HG03575 (cell line): ENCODE data around the gene SUPV3L1.
"Not testable (repeated sequence)": the region's sequence is repeated elsewhere in the genome, so short reads cannot be mapped to it uniquely, and the experiment has no call there.

Experiments used
- ATAC-seq: cut with Tn5 transposase; IDR thresholded peaks from one replicate; pipeline ENCODE4 v1.9.1; 2021; ENCODE audit not compliant: unreplicated experiment, insufficient number of reproducible peaks, low FRiP score; ENCODE audit errors: extremely low read depth

SUPV3L1 gene

DNA sequence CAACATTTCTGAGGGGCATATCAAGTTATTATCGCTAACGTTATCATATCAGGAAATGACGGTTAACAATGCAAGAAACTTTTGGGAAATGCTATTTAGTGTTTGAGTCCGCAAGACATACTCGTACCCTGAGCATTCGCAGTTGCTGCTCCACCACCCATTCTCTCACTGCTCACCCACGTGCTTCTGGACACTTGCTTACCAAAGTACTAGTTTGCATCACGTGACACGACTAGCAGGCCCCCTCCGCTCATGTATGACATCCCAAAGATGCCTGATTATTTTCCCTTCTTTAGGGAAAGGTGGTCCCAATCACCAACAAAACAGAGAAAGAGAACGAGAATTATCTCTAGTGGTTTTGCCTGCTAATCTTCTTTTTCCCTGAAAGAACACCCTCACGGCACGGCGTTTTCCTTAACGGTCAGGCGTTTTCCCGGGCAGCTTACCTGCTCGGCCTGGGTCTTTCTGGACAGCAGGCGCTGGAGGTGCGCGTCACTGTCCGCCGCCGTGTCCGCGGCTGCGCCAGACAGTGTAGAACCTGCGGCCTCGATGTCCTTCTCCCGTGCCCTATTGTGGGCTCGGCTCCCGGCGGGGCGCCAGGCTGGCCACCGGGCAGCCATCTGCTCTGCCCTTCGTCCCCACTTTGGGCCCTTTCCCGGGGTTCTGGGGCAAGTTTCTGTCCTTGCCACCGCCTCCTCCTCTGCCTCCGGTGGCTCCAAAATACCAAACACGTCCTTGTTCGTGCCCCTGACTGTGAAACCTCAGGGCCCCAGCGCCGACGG is at the start of gene SUPV3L1:
SUPV3L1 (plus strand) TSS at position 492 of the 782 bp plus-strand sequence; CDS start at position 550, 58 bp downstream.
- ATAC-seq = no peak

DNA sequence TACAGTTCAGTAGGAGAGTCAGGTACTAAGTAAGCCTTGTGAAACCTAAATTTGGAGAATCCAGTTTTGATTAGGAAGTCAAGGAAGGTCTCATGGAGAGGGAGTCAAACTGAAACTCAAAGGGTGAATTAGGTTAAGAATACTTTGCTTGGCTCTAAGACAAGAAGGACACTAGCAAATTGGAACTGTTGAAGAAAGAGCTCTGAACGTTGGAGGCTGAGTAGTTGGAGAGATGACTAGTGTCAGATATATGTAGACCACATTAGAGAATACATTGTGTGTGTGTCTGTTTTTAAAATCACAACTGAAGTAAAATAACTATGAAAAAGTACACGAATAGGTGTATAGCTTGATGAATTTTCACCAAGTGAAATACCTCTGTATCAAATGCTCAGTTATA is 49.8 kb upstream of the SUPV3L1 start:
- no peak for ATAC-seq

DNA sequence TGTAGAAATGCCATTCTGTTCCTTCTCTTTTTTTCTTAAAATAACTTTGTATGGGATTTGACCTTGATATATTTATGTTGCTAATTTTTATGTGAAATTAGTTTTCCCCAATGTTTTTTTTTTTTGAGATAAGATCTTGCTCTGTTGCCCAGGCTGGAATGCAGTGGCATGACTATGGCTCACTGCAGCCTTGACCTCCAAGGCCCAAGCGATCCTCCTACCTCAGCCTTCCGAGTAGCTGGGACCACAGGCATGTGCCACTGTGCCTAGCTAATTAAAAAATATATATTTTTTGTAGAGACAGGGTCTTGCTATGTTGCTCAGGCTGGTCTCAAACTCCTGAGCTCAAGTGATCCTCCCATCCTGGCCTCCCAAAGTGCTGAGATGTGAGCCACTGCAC is 40.1 kb upstream of the SUPV3L1 start:
- ATAC-seq = no peak

DNA sequence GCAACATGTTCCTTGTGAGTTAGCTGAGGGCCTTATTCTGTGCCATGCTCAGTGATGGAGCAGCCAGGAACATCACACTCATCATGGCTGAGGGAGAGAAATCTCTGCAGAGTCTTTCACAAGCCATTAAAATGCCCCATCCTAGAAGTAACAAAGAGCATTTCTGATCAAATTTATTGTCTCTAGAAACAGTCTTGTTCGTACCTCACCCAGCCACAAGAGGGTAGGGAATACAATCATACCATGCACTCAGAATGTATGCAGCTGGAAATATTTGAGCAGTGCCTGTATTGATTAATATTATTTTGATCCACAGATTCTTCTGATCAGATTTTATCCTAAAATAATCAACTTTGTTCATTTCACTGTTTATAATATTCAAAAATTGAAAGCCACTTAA is 38.7 kb upstream of the SUPV3L1 start:
- no peak for ATAC-seq

DNA sequence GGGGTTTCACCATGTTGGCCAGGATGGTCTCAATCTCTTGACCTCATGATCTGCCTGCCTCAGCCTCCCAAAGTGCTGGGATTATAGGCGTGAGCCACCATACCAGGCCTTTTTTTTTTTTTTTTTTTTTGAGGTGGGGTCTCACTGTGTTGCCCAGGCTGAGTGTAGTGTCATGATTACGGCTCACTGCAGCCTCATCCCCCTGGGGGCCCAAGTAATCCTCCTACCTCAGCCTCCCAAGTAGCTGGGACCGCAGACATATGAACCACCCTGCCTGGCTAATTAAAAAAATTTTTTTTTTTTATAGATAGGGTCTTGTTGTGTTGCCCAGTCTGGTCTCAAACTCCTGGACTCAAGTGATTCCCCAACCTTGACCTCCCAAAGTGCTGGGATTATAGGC is 38.0 kb upstream of the SUPV3L1 start:
- ATAC-seq = not testable (repeated sequence)

DNA sequence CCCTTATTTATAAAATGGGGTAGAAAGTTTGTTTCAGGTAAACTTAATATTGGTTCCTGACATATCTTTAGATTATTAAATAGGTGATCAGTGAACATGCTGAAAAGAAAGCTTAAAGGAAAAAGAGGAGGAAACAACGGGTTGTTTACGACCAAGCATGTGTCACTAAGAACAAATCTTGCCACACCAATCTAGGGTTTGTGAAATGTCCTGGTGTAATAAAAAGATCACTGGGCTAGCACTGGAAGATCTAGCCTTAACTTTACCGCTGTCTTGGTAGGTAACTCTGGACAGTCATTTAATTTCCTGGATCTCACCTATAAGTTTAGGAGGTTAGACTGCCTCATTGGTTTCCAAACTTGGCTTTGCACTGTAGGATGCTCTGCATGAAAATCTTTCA is 37.1 kb upstream of the SUPV3L1 start:
- ATAC-seq = no peak

DNA sequence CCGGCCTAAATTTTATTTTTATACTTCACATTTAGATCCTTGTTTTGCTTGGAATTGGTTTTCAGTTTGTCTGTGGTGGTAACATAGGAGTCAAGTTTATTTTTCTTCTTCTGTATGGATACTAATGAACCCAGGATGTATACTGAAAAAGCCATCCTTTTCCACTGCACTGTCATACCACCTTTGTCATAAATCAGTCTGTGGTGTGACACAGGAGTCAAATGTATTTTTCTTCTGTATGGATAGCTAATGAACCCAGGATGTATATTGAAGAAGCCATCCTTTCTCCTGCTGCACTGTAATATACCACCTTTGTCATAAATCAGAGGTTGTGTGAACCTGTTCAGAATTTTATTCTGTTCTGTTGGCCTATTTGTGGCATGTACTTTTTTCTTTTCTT is 34.7 kb upstream of the SUPV3L1 start:
- ATAC-seq = no peak

DNA sequence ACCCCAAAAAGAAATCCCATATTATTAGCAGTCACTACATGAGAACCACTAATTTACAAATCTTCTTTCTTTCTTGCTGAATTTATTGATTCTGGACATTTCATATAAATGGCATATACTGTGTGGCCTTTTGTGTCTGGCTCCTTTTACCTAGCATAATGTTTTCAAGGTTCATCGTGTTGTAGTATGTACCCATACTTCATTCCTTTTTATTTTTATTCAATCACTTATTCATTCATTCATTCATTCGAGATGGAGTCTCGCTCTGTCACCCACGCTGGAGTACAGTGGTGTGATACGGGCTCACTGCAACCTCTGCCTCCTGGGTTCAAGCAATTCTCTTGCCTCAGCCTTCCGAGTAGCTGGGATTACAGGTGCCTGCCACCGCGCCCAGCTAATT is 34.2 kb upstream of the SUPV3L1 start:
- no peak for ATAC-seq

DNA sequence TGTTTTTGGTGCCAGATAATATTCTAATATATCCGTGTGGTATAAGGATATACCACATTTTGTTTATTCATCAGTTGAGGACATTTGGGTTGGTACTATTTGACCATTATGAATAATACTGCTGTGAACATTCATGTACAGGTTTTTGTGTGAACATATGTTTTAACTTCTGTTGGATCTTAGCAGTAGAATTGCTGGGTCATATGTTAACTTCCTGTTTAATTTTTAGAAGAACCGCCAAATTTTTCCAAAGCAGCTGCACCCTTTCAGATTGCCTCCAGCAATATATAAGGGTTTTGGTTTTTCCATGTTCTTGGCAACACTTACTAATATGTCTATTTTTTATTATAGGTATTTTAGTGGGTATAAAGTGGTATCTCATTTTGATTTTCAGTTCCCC is 33.3 kb upstream of the SUPV3L1 start:
- ATAC-seq = no peak

DNA sequence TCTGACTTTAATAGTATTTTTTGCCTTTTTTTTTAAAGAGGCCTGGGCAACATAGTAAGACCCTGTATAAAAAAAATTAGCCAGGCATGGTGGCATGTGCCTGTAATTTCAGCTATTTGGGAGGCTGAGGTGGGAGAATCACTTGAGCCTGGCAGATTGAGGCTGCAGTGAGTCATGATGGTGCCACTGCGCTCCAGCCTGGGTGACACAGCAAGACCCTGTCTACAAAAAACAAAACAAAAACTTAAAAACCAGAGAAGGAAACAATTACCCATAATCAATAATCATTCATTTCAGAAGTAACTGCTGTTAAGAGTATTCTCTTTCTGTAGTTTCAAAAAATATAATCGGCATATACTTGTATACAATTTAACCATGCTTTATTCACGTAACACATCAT is 28.1 kb upstream of the SUPV3L1 start:
- no peak for ATAC-seq

DNA sequence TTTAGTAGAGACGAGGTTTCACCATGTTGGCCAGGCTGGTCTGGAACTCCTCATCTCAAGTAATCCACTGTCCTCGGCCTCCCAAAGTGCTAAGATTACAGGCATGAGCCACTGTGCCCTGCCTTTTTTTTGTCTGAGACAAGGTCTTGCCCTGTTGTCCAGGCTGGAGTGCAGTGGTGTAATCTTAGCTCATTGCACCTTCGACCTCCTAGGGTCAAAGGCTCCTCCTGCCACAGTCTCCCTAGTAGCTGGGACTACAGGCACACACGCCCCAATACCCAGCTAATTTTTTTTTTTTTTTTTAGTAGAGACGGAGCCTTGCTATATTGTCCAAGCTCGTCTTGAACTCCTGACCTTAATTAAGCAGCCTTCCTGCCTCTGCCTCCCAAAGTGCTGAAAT is 26.8 kb upstream of the SUPV3L1 start:
- no peak for ATAC-seq

DNA sequence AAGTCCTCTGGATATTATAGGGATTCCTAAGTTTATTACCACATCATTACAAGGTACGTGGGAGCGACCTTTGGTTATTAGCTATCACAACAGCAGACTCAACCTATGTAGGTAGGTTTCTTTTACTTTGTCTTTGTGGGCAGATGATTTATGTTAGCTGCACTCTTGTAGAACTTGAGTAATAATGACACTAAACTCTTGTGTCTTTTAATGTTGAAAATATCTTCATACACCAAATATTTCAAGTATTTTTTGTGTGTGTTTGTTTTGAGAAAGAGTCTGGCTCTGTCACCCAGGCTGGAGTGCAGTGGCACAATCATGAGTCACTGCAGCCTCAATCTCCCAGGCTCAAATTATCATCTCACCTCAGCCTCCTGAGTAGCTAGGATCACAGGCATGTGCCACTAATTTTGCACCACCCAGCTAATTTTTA is 19.2 kb upstream of the SUPV3L1 start:
- ATAC-seq = no peak

DNA sequence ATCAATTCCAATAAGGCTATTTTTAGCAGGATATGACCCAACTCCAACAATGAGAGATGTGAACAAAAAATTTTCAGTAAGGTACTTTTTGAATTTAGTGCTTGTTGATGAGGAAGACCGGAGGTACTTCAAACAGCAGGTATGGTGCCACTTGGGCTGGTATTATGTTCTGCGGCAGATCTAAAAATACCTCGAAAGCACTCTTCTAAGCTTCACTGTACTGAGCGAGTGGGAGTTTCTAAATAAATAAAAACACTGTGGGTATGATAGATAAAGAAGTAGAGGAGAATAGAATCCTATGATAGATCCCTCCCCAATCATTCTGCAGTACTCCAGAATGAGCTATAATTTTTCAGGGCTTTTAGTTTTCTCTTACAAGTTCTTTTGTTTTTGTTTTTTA is 11.5 kb upstream of the SUPV3L1 start:
- ATAC-seq = no peak

DNA sequence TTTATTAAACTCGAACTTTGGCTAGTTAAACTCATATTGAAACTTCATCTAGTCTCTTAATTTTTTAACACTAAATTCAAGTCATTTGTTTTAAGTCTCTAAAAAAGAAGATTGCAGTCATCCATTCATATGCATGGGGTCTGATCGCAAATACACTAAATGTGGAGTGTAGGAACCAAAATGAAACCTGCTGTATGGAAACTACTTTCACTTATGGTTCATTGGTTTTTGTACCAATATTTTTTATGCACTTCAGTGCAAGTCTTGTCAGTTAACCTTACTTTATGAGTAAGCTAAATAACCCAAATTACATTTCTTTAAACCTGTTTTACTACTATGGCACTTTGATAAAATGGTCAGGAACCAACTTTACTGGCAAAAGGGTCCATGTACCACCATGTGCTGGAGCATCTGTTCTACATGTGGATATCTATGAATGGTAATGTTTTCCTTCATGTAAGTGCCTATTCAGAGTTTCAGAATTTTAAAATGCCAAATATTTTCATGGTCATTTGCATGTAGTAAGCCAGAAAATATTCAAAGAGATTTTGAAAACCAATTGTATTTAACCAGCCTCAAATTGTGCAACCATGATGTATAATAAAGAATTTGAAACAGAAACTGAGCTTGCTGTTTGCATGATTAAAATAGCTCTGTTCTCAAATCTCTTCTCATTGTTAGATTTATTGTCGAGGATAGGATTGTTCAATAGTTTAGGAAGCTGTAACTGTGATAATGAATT is 7.6 kb upstream of the SUPV3L1 start:
- no peak for ATAC-seq

DNA sequence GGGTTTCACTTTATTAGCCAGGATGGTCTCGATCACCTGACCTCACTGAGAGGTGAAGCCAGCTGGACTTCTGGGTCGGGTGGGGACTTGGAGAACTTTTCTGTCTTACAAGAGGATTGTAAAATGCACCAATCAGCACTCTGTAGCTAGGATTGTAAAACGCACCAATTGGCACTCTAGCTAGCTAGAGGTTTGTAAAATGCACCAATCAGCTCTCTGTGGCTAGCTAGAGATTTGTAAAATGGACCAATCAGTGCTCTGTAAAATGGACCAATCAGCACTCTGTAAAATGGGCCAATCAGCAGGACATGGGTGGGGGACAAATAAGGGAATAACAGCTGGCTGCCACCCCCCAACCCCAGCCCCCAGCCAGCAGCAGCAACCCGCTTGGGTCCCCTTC is 4.7 kb upstream of the SUPV3L1 start:
- not testable (repeated sequence) for ATAC-seq

DNA sequence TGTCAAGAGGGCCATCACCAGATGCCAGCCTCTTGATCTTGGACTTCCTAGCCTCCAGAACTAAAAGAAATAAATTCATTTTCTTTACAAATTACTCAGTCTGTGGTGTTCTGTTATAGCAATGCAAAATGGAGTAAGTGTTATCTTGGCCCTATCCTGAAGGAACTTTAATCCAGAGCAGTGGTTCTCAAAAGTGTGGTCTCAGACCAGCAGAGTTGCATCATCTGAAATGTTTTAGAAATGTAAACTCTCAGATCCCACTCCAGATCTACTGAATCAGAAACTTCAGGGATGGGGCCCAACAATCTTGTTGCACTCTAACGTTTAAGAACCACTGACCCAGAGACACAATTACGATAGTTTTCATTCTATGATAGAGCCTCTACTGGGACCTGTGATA is 3.2 kb upstream of the SUPV3L1 start:
- no peak for ATAC-seq

DNA sequence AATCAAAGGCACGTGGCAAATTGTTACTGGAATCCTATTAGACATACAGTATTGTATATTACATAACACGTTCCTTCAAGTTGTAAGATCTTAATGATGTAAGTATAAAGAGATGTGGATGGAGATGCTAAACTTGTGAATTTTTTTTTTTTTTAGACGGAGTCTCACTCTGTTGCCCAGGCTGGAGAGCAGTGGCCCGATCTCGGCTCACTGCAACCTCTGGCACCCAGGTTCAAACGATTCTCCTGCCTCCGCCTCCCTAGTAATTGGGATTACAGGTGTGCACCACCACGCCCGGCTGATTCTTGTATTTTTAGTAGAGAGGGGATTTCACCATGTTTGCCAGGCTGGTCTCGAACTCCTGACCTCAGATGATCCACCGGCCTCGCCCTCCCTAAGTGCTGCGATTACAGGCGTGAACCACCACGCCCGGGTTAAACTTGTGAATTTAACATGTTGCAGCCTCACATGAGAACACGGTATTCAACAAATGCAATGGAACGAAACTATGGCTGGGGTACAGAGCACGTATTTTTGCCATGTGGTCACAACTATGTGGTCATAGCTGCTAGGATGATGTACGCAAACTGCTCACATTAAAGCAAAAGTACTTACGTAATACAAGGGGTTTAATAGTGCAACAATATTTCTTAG is 818 bp upstream of the SUPV3L1 start:
- ATAC-seq = no peak

DNA sequence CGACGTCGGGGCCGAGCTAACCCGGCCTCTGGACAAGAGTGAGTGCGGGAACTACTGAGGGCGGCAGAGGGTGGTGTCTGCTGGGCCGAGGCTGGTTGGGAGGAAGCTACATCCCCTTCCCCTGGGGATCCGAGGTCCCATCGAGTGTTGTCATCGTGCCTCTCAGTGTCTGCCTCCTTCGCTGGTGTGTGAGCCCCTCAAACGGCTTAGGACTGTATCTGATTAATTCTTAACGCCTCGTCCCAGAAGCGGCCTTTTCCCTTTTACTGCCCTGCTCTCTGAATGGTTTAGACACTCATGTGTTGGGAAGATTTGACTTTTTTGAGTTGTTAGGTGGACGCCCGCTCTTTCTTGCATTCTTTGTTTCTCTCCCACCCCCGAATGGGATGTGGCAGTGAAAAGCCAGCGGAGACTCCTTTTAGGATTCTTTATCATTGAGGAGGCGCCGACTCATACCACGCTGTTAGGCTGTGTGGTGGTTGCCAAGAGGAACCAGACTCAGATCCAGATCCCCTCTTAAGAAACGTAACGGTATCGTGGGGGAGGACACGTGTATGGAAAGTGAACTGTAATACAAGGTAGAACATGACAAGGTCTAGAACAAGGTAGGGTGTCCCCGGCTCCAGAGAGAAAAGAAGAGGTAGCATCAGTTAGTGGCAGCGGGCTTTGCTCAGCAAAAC is 631 bp downstream of the SUPV3L1 start:
- ATAC-seq = no peak

DNA sequence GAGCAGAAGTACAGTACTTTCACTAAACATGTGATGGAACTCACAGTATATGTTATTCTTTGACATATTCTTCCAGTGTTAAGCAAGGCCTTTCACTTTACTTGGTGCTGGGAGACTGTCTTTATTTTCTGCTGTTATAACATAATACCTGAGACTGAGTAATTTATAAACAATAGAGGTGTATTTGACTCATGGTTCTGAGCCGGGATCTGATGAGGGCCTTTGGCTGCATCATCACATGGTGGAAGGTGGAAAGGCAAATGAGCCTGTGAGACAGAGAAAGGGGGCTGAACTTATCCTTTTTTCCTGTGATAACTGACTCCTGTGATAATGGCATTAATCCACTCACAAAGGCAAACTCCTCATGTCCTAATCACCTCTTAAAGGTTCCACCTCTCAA is 1.4 kb downstream of the SUPV3L1 start:
- ATAC-seq = no peak
